HEK293 (cell line): ENCODE results near the gene ANGEL1.

Experiments used
- CTCF ChIA-PET: fragments of 350-600 bp; formaldehyde crosslinking; extraction: SDS; loops from one replicate; lab custom pipeline; 2021; ENCODE audit warnings: antibody characterized with exemption; lab: Yijun Ruan, JAX
- POLR2A ChIA-PET: fragments of 300-600 bp; formaldehyde crosslinking; extraction: SDS; loops from one replicate; lab custom pipeline; 2020; ENCODE audit warnings: antibody characterized with exemption, inconsistent platforms; lab: Yijun Ruan, JAX
- H3K27ac ChIP-seq: fragments of 200-500 bp; sonication (Bioruptor generic); 2 replicates; pipeline ENCODE4 v1.5.1; 2014; ENCODE audit warnings: low read depth, low read length, control low read depth, inconsistent platforms; ENCODE audit errors: extremely low read depth
- H3K36me3 ChIP-seq, 2 experiments: fragments of 200-500 bp in 1 of 2; sonication (Bioruptor generic) in 1 of 2; 1 replicate in 1 of 2; 2 replicates in 1 of 2; pipeline ENCODE4 v1.5.1; 2014 to 2017; ENCODE audit warnings: inconsistent platforms in 2 of 2, low read length in 2 of 2; ENCODE audit not compliant: control insufficient read depth in 2 of 2, insufficient read depth in 1 of 2
- H3K4me1 ChIP-seq: fragments of 200-500 bp; sonication (Bioruptor generic); 2 replicates; pipeline ENCODE4 v1.5.1; 2014; ENCODE audit warnings: mild to moderate bottlenecking, low read length, inconsistent platforms; ENCODE audit not compliant: control insufficient read depth, insufficient read depth
- H3K4me3 ChIP-seq: 2 replicates; pipeline ENCODE4 v1.5.1; 2011; ENCODE audit warnings: low read depth, mild to moderate bottlenecking, control low read depth, low read length, moderate library complexity
- H3K9me3 ChIP-seq: fragments of 200-500 bp; sonication (Bioruptor generic); 2 replicates; pipeline ENCODE4 v1.5.1; 2014; ENCODE audit warnings: low read depth, low read length, inconsistent platforms; ENCODE audit not compliant: control insufficient read depth, insufficient read depth
- FEZF1 ChIP-seq: fragments of 450-650 bp; formaldehyde crosslinking; IDR thresholded peaks from 2 replicates; pipeline ENCODE4 v1.5.1; 2016; ENCODE audit warnings: missing biosample characterization, missing genetic modification characterization
- PATZ1 ChIP-seq: fragments of 450-650 bp; formaldehyde crosslinking; IDR thresholded peaks from 2 replicates; pipeline ENCODE4 v1.5.1; 2016; ENCODE audit warnings: missing biosample characterization, missing genetic modification characterization
- REPIN1 ChIP-seq: fragments of 450-650 bp; formaldehyde crosslinking; IDR thresholded peaks from 2 replicates; pipeline ENCODE4 v1.5.1; 2017; ENCODE audit warnings: missing biosample characterization, missing genetic modification characterization, low read depth
- ZBTB44 ChIP-seq: fragments of 450-650 bp; IDR thresholded peaks from 2 replicates; pipeline ENCODE4 v1.5.1; 2018; ENCODE audit warnings: missing biosample characterization, mild to moderate bottlenecking, missing genetic modification characterization
- ZIC2 ChIP-seq: fragments of 450-650 bp; formaldehyde crosslinking; IDR thresholded peaks from 2 replicates; pipeline ENCODE4 v1.5.1; 2016; ENCODE audit warnings: missing biosample characterization, missing genetic modification characterization
- ZNF148 ChIP-seq: fragments of 450-650 bp; formaldehyde crosslinking; IDR thresholded peaks from 2 replicates; pipeline ENCODE4 v1.5.0; 2017; ENCODE audit warnings: missing biosample characterization, missing genetic modification characterization, borderline replicate concordance
- ZNF280D ChIP-seq: fragments of 450-650 bp; formaldehyde crosslinking; IDR thresholded peaks from 2 replicates; pipeline ENCODE4 v1.5.1; 2016; ENCODE audit warnings: missing biosample characterization, missing genetic modification characterization
- ZSCAN18 ChIP-seq: fragments of 450-650 bp; formaldehyde crosslinking; IDR thresholded peaks from 2 replicates; pipeline ENCODE4 v1.5.1; 2016; ENCODE audit warnings: missing biosample characterization, missing genetic modification characterization

Gene ANGEL1

GRCh38 chr14:76771437-76771980 is 41.2 kb downstream of the ANGEL1 start (continued):
- no peak for TF ChIP-seq REPIN1 (tag by site-specific recombination)
- no peak for TF ChIP-seq ZNF148
- no peak for TF ChIP-seq ZSCAN18
- TF ChIP-seq ZBTB44 (tag by site-specific recombination) = no peak
- TF ChIP-seq, all 188 proteins: peak for 0

- TF ChIP-seq ZNF280D = no peak
- no peak for TF ChIP-seq FEZF1 (tag by site-specific recombination)
- no peak for TF ChIP-seq PATZ1
- TF ChIP-seq ZIC2 (tag by site-specific recombination) = peak; percentile 52
- Histone ChIP-seq H3K4me1 (0 out of 2 replicates have a peak, but pooled peaks cover 2% of the 10 kb centered on the region), H3K4me3 (no peak overlapping the region), H3K27ac (no peak overlapping the region), H3K9me3 (no peaks in the 10 kb centered on the region), H3K36me3 (no peaks in the 10 kb centered on the region)
- ChIA-PET CTCF (interaction anchor here (1.1 to 3.1 kb wide), 4 partner anchors 13 to 61 kb away, joined by 3 to 13 read pairs (median 8); no protein-coding TSS in a partner anchor), POLR2A (no interaction called here)
Observed at GRCh38 chr14:76770521-76771436, 41.9 kb downstream of the ANGEL1 start.
